B cell (primary cell): Measurements from ENCODE around the gene FUOM. TPM values are rescaled to one million over a fixed set of nuclear protein-coding genes. Genes with fewer than 3 reads are reported as not detected.
A peak's percentile ranks its signal among the peaks of the same experiment; 100 is the strongest.

Experiments used
- ATAC-seq: fragments of 200-7000 bp; cut with Tn5 transposase; one replicate; pipeline ENCODE4 v1.10.0; 2021; ENCODE audit warnings: low read depth, mild to moderate bottlenecking, moderate number of reproducible peaks, moderate library complexity
- CTCF ChIA-PET: fragments of 350-600 bp; sonication (Branson Sonifier 250); formaldehyde crosslinking; loops from one replicate; lab custom pipeline; 2021; ENCODE audit warnings: antibody characterized with exemption, inconsistent platforms; lab: Charles Lee
- POLR2A ChIA-PET: fragments of 350-600 bp; sonication (Branson Sonifier 250); formaldehyde crosslinking; loops from one replicate; lab custom pipeline; 2021; ENCODE audit warnings: antibody characterized with exemption; lab: Charles Lee
- DNase-seq: peaks from one replicate; pipeline ENCODE4 v3.0.0; 2013
- H2AFZ ChIP-seq: 2 replicates; pipeline ENCODE4 v1.6.1; 2012; ENCODE audit warnings: mild to moderate bottlenecking, low read depth, low read length; ENCODE audit not compliant: insufficient read depth, poor library complexity, severe bottlenecking
- H3K27ac ChIP-seq, 2 donors: 1 replicate in 1 of 2; 2 replicates in 1 of 2; pipeline ENCODE4 v1.5.1; 2012 to 2013; ENCODE audit warnings: low read length in 2 of 2, mild to moderate bottlenecking in 2 of 2, moderate library complexity in 1 of 2
- H3K27me3 ChIP-seq, 4 experiments: fragments of 200-600 bp in 1 of 4; sonication (generic) in 1 of 4; replicated peaks in 1 of 4; 1 replicate in 2 of 4; 2 replicates in 2 of 4; pipeline versions ENCODE4 v1.6.1 to v1.7.0; 2013 to 2016; ENCODE audit warnings: low read length in 3 of 4, mild to moderate bottlenecking in 2 of 4, mixed read lengths in 1 of 4, moderate library complexity in 1 of 4; ENCODE audit not compliant: insufficient read depth in 4 of 4, control insufficient read depth in 3 of 4; ENCODE audit errors: control extremely low read depth in 1 of 4
- H3K36me3 ChIP-seq, 2 experiments: replicated peaks in 1 of 2; 1 replicate in 1 of 2; 2 replicates in 1 of 2; pipeline versions ENCODE4 v1.6.1 to v1.7.1; 2013; ENCODE audit warnings: low read length in 1 of 2; ENCODE audit not compliant: insufficient read depth in 2 of 2, control insufficient read depth in 1 of 2; ENCODE audit errors: control extremely low read depth in 1 of 2, extremely low read depth in 1 of 2
- H3K4me1 ChIP-seq, 2 donors: fragments of 200-600 bp in 1 of 2; sonication (generic) in 1 of 2; 1 replicate in 1 of 2; 2 replicates in 1 of 2; pipeline versions ENCODE4 v1.5.1 to v1.6.1; 2013 to 2017; ENCODE audit warnings: low read length in 2 of 2; ENCODE audit not compliant: control insufficient read depth in 2 of 2, insufficient read depth in 2 of 2
- H3K4me2 ChIP-seq: replicated peaks from 2 replicates; pipeline ENCODE3; 2012; ENCODE audit warnings: mild to moderate bottlenecking, low read depth, low read length; ENCODE audit not compliant: poor library complexity, severe bottlenecking
- H3K4me3 ChIP-seq, 5 experiments: fragments of 200-600 bp in 1 of 5; sonication (generic) in 1 of 5; 1 replicate in 3 of 5; 2 replicates in 2 of 5; pipeline versions ENCODE4 v1.5.1 to v1.7.0; 2011 to 2016; ENCODE audit warnings: low read length in 4 of 5, mild to moderate bottlenecking in 4 of 5, low read depth in 2 of 5, control low read depth in 1 of 5, moderate library complexity in 1 of 5; ENCODE audit not compliant: insufficient read depth in 1 of 5; ENCODE audit errors: control extremely low read depth in 1 of 5, extremely low read depth in 1 of 5
- H3K79me2 ChIP-seq: fragments of 200-600 bp; sonication (generic); one replicate; pipeline ENCODE4 v1.6.0; 2016; ENCODE audit warnings: low read length; ENCODE audit not compliant: control insufficient read depth, insufficient read depth
- H3K9ac ChIP-seq: fragments of 200-600 bp; sonication (generic); 2 replicates; pipeline ENCODE4 v1.6.1; 2017; ENCODE audit warnings: mild to moderate bottlenecking, low read length, moderate library complexity
- H3K9me3 ChIP-seq, 3 donors: one replicate each; pipeline versions ENCODE4 v1.6.1 to v1.7.1; 2013; ENCODE audit warnings: low read length in 2 of 3; ENCODE audit not compliant: control insufficient read depth in 2 of 3, insufficient read depth in 1 of 3; ENCODE audit errors: control extremely low read depth in 1 of 3
- H4K20me1 ChIP-seq: 2 replicates; pipeline ENCODE4 v1.6.0; 2012; ENCODE audit warnings: mild to moderate bottlenecking, low read length; ENCODE audit not compliant: insufficient read depth, control insufficient read depth, poor library complexity, severe bottlenecking
- H3K27ac Mint-ChIP-seq: one replicate; pipeline ENCODE4 v1.8.0; 2021; ENCODE audit warnings: mixed read lengths
- H3K27me3 Mint-ChIP-seq: one replicate; pipeline ENCODE4 v1.8.0; 2021; ENCODE audit warnings: mixed read lengths
- H3K4me1 Mint-ChIP-seq: one replicate; pipeline ENCODE4 v1.8.0; 2021; ENCODE audit warnings: mixed read lengths
- H3K4me3 Mint-ChIP-seq: one replicate; pipeline ENCODE4 v1.8.0; 2021; ENCODE audit warnings: mixed read lengths
- H3K9me3 Mint-ChIP-seq: one replicate; pipeline ENCODE4 v1.8.0; 2022; ENCODE audit warnings: mixed read lengths; ENCODE audit not compliant: insufficient read depth
- CTCF ChIP-seq: fragments of 200-600 bp; IDR thresholded peaks from one replicate; pipeline ENCODE4 v1.8.0; 2022; ENCODE audit warnings: antibody characterized with exemption, mild to moderate bottlenecking
- EZH2 ChIP-seq: IDR thresholded peaks from 2 replicates; pipeline ENCODE4 v1.6.1; 2012; ENCODE audit warnings: borderline replicate concordance, low read depth, mild to moderate bottlenecking, moderate library complexity, low read length; ENCODE audit not compliant: insufficient read depth, poor library complexity, severe bottlenecking
- WGBS: methylation state at CpG from one replicate; pipeline ENCODE4 v1.1.5; 2013; ENCODE audit warnings: missing lambda C conversion rate; ENCODE audit not compliant: insufficient coverage; 5-methylcytosine and 5-hydroxymethylcytosine counted together
- intact Hi-C: fragments of 100-400 bp; cut with micrococcal nuclease; formaldehyde crosslinking; loops from one replicate; pipeline ENCODE4 v1.10.0; 2022
- polyA plus RNA-seq: library from polyadenylated mRNA; depleted of rRNA; stranded (reverse); fragments of >200 nt; gene quantifications from 2 replicates; pipeline ENCODE4 v1.2.3, GENCODE V29; 2012
- total RNA-seq, 2 donors: library from RNA; stranded (reverse); fragments of 120-200 nt in 1 of 2; gene quantifications; 1 replicate in 1 of 2; 2 replicates in 1 of 2; pipeline versions ENCODE4 v1.2.3 to v1.2.4, GENCODE V29; 2013 to 2022

FUOM gene
- total and polyA plus RNA-seq, 2 donors (not counting 1 experiment from before 2014, with no cell fraction given): 23.8 to 30.7 TPM

DNA sequence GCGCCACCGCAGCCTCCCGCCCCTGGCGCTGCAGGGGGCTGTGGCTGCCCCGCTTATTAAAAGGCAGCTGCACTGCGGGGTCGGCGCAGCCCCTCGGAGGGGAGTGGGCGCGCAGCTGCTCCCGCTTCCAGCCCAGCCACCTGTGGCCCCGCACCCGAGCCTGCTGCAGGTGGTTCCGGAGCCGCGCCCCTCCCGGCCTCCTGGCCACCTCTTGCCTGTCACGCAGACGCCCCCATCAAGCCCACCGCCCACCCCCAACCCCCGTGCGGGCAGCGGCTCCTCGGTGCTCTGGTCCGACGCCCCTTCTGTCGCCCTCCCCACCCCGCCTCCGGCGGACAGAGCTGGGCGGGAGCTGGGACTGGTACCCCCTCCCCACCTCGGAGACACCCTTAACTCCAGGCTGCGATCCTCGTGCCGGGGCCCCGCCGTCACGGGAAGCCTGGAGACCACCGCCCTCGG lies 21.7 kb downstream of the FUOM start:
- H3K9ac ChIP-seq: peak overlapping the region; percentile 65
- H2AFZ ChIP-seq: peak overlapping the region; percentile 55
- DNase-seq: no peak
- ChIA-PET CTCF (no interaction called here), POLR2A (interaction anchor here (0.8 to 1.2 kb wide), 2 partner anchors 44 to 732 kb away, joined by 3 read pairs; no protein-coding TSS in a partner anchor)
- peaks cover 0 to 57% (median 36%) of the 10 kb centered on the region in 4 experiments for H3K27me3 ChIP-seq
- intact Hi-C loops: no loop called here
- H3K79me2 ChIP-seq: no peaks in the 10 kb centered on the region
- ATAC-seq: no peak
- H3K4me1 ChIP-seq: peaks cover 35 to 44% of the 10 kb centered on the region in 2 donors
- TF ChIP-seq EZH2 (no peak), CTCF (no peak)
- Mint-ChIP-seq H3K27me3 (peaks cover 13% of the 10 kb centered on the region), H3K27ac (no peak overlapping the region), H3K9me3 (no peaks in the 10 kb centered on the region), H3K4me1 (peaks cover 10% of the 10 kb centered on the region), H3K4me3 (no peak overlapping the region)
- no peaks in the 10 kb centered on the region for H3K36me3 ChIP-seq
- no peak overlapping the region for H3K27ac ChIP-seq
- peaks cover 0 to 26% (median 0%) of the 10 kb centered on the region in 3 donors for H3K9me3 ChIP-seq
- H3K4me2 ChIP-seq: peak overlapping the region; percentile 98
- 7% methylated on average over 39 of the region's 41 CpGs for WGBS
- H3K4me3 ChIP-seq: peak overlapping the region in 4 of 5 experiments; percentile 40 to 51 (median 46)
- H4K20me1 ChIP-seq: no peaks in the 10 kb centered on the region
